ENCODE results near the gene HYOU1.

GRCh38 chr11:119029069-119029339 lies 28.0 kb downstream of the HYOU1 start:
- TF ChIP-seq EP300 (IDR thresholded peaks at IDR 0.05) (no peak), POLR2A (IDR thresholded peaks at IDR 0.05) (no peak)

All from sigmoid colon (tissue), 4 donors.